SK-N-MC (cell line): ENCODE measurements around the gene ARSB.
"Not testable (repeated sequence)": the region's sequence is repeated elsewhere in the genome, so short reads cannot be mapped to it uniquely, and the experiment has no call there.

Experiments used
- DNase-seq: peaks from one replicate; pipeline ENCODE4 v3.0.0-alpha.2; 2011; ENCODE audit warnings: low read depth, low spot score
- H3K27ac ChIP-seq: fragments of 200-600 bp; sonication (generic); 2 replicates; pipeline ENCODE4 v1.5.1; 2016; ENCODE audit warnings: mixed run types
- H3K36me3 ChIP-seq: fragments of 200-600 bp; sonication (generic); 2 replicates; pipeline ENCODE4 v1.6.1; 2017; ENCODE audit warnings: antibody characterized with exemption, low read length, mixed read lengths; ENCODE audit not compliant: insufficient read depth
- H3K4me3 ChIP-seq: fragments of 200-600 bp; sonication (generic); 2 replicates; pipeline ENCODE4 v1.5.1; 2016
- H3K9ac ChIP-seq: fragments of 200-600 bp; sonication (generic); 2 replicates; pipeline ENCODE4 v1.8.0; 2017; ENCODE audit warnings: mixed run types, mixed read lengths; ENCODE audit not compliant: insufficient read length
- H3K9me3 ChIP-seq: fragments of 200-600 bp; sonication (generic); 2 replicates; pipeline ENCODE4 v1.6.1; 2017; ENCODE audit warnings: low read depth, mild to moderate bottlenecking, antibody characterized with exemption, low read length, moderate library complexity, mixed read lengths
- EZH2 ChIP-seq: fragments of 200-600 bp; sonication (generic); IDR thresholded peaks from one replicate; pipeline ENCODE4 v1.6.1; 2017; ENCODE audit warnings: antibody characterized with exemption
- FOXP2 ChIP-seq: optimal IDR thresholded peaks from 2 replicates; pipeline ENCODE3; 2011; ENCODE audit warnings: mild to moderate bottlenecking, moderate library complexity; ENCODE audit not compliant: insufficient read depth; ENCODE audit errors: extremely low read length, control extremely low read depth
- POLR2AphosphoS5 ChIP-seq: IDR thresholded peaks from 2 replicates; pipeline ENCODE4 v1.6.1; 2012; ENCODE audit warnings: mild to moderate bottlenecking, low read depth, low read length, borderline replicate concordance

ARSB gene

GRCh38 chr5:78773655-78774054, 211.5 kb downstream of the ARSB start:
- no peak overlapping the region for H3K4me3 ChIP-seq
- no peak for DNase-seq
- H3K27ac ChIP-seq, result no peak overlapping the region
- H3K36me3 ChIP-seq, result no peaks in the 10 kb centered on the region
- H3K9ac ChIP-seq, result no peak overlapping the region
- no peaks in the 10 kb centered on the region for H3K9me3 ChIP-seq
- no peak for TF ChIP-seq FOXP2
- no peak for TF ChIP-seq EZH2
- no peak for TF ChIP-seq POLR2AphosphoS5

GRCh38 chr5:78771260-78772205, 213.6 kb downstream of the ARSB start:
- TF ChIP-seq FOXP2, result no peak
- TF ChIP-seq EZH2, result no peak
- no peak for TF ChIP-seq POLR2AphosphoS5
- no peak for DNase-seq
- H3K27ac ChIP-seq, result no peak overlapping the region
- no peaks in the 10 kb centered on the region for H3K36me3 ChIP-seq
- no peak overlapping the region for H3K4me3 ChIP-seq
- H3K9ac ChIP-seq, result no peak overlapping the region
- H3K9me3 ChIP-seq, result no peaks in the 10 kb centered on the region

GRCh38 chr5:78768781-78769380, 216.2 kb downstream of the ARSB start:
- no peak overlapping the region for H3K27ac ChIP-seq

GRCh38 chr5:78766412-78766762, 218.7 kb downstream of the ARSB start:
- Histone ChIP-seq H3K27ac (no peak overlapping the region), H3K9me3 (no peaks in the 10 kb centered on the region), H3K4me3 (no peak overlapping the region), H3K9ac (no peak overlapping the region), H3K36me3 (no peaks in the 10 kb centered on the region)
- DNase-seq, result no peak
- TF ChIP-seq FOXP2, result no peak
- no peak for TF ChIP-seq POLR2AphosphoS5
- TF ChIP-seq EZH2, result no peak

More at GRCh38 chr5:78768781-78769380, 216.2 kb downstream of the ARSB start:
- Histone ChIP-seq H3K9me3 (no peaks in the 10 kb centered on the region), H3K9ac (no peak overlapping the region), H3K36me3 (no peaks in the 10 kb centered on the region), H3K4me3 (no peak overlapping the region)
- no peak for TF ChIP-seq FOXP2
- no peak for TF ChIP-seq EZH2
- no peak for TF ChIP-seq POLR2AphosphoS5
- DNase-seq, result no peak

- H3K9me3 ChIP-seq, result no peaks in the 10 kb centered on the region
- no peak for DNase-seq
- no peak for TF ChIP-seq EZH2
- no peak for TF ChIP-seq POLR2AphosphoS5
- TF ChIP-seq FOXP2, result no peak
- no peak overlapping the region for H3K9ac ChIP-seq
- H3K4me3 ChIP-seq, result no peak overlapping the region
- H3K27ac ChIP-seq, result no peak overlapping the region
- H3K36me3 ChIP-seq, result no peaks in the 10 kb centered on the region
These were observed 219.2 kb downstream of the ARSB start for GRCh38 chr5:78765756-78766411.

- TF ChIP-seq EZH2, result no peak
- TF ChIP-seq POLR2AphosphoS5, result no peak
- TF ChIP-seq FOXP2, result no peak
- DNase-seq, result no peak
- H3K9me3 ChIP-seq, result no peaks in the 10 kb centered on the region
- H3K4me3 ChIP-seq, result no peak overlapping the region
- no peaks in the 10 kb centered on the region for H3K36me3 ChIP-seq
- H3K9ac ChIP-seq, result no peak overlapping the region
- H3K27ac ChIP-seq, result no peak overlapping the region
These were observed 220.0 kb downstream of the ARSB start for GRCh38 chr5:78765116-78765515.

- Histone ChIP-seq H3K36me3 (no peaks in the 10 kb centered on the region), H3K9me3 (no peaks in the 10 kb centered on the region), H3K9ac (no peak overlapping the region), H3K4me3 (no peak overlapping the region), H3K27ac (no peak overlapping the region)
- no peak for DNase-seq
- TF ChIP-seq EZH2 (no peak), FOXP2 (no peak), POLR2AphosphoS5 (no peak)
These were observed 221.4 kb downstream of the ARSB start for GRCh38 chr5:78763659-78764189.

GRCh38 chr5:78762743-78763142, 222.4 kb downstream of the ARSB start:
- H3K9ac ChIP-seq, H3K36me3 ChIP-seq, H3K4me3 ChIP-seq, H3K27ac ChIP-seq, H3K9me3 ChIP-seq, DNase-seq: not testable (repeated sequence)
